Fibroblast of lung (primary cell): ENCODE results near the gene NARF. TPM values are rescaled to one million over a fixed set of nuclear protein-coding genes. Genes with fewer than 3 reads are reported as not detected.
A peak's percentile ranks its signal among the peaks of the same experiment; 100 is the strongest.
"Not testable (repeated sequence)": the region's sequence is repeated elsewhere in the genome, so short reads cannot be mapped to it uniquely, and the experiment has no call there.

Experiments used
- DNase-seq, 2 donors: peaks; one replicate each; pipeline versions ENCODE4 v3.0.0 to v3.0.0-alpha.2; 2010; ENCODE audit warnings: low read depth in 2 of 2
- H2AFZ ChIP-seq: 2 replicates; pipeline ENCODE4 v1.5.1; 2012; ENCODE audit warnings: low read length, control low read depth, inconsistent platforms
- H3K27ac ChIP-seq: 2 replicates; pipeline ENCODE4 v1.5.1; 2011; ENCODE audit warnings: low read length, control low read depth; ENCODE audit not compliant: insufficient read depth
- H3K27me3 ChIP-seq: 2 replicates; pipeline ENCODE4 v1.5.1; 2011; ENCODE audit warnings: mild to moderate bottlenecking, low read length; ENCODE audit not compliant: control insufficient read depth, insufficient read depth
- H3K36me3 ChIP-seq: 2 replicates; pipeline ENCODE4 v1.5.1; 2011; ENCODE audit warnings: low read length; ENCODE audit not compliant: control insufficient read depth, insufficient read depth
- H3K4me1 ChIP-seq: 2 replicates; pipeline ENCODE4 v1.5.1; 2011; ENCODE audit warnings: low read length; ENCODE audit not compliant: control insufficient read depth, insufficient read depth; ENCODE audit errors: extremely low read depth
- H3K4me2 ChIP-seq: 2 replicates; pipeline ENCODE4 v1.5.1; 2011; ENCODE audit warnings: low read length, control low read depth; ENCODE audit not compliant: insufficient read depth; ENCODE audit errors: extremely low read depth
- H3K4me3 ChIP-seq, 4 experiments: fragments of 200-600 bp in 1 of 4; sonication (generic) in 1 of 4; replicated peaks in 1 of 4; 2 replicates each; pipeline ENCODE4 v1.5.1; 2011 to 2016; ENCODE audit warnings: low read length in 4 of 4, low read depth in 3 of 4, mild to moderate bottlenecking in 3 of 4, control low read depth in 2 of 4, inconsistent platforms in 1 of 4, mixed read lengths in 1 of 4; ENCODE audit not compliant: insufficient read depth in 1 of 4; ENCODE audit errors: control extremely low read depth in 1 of 4
- H3K79me2 ChIP-seq: 2 replicates; pipeline ENCODE4 v1.5.1; 2012; ENCODE audit warnings: mild to moderate bottlenecking, low read length, inconsistent platforms; ENCODE audit not compliant: control insufficient read depth, insufficient read depth
- H3K9ac ChIP-seq: 2 replicates; pipeline ENCODE4 v1.5.1; 2011; ENCODE audit warnings: mild to moderate bottlenecking, low read length, control low read depth; ENCODE audit not compliant: insufficient read depth
- H3K9me3 ChIP-seq: 2 replicates; pipeline ENCODE4 v1.5.1; 2012; ENCODE audit warnings: low read depth, low read length; ENCODE audit not compliant: control insufficient read depth, insufficient read depth
- H4K20me1 ChIP-seq: 2 replicates; pipeline ENCODE4 v1.5.1; 2011; ENCODE audit warnings: low read length; ENCODE audit not compliant: control insufficient read depth, insufficient read depth; ENCODE audit errors: extremely low read depth
- EZH2 ChIP-seq: IDR thresholded peaks from 2 replicates; pipeline ENCODE4 v1.5.1; 2012; ENCODE audit warnings: low read length, control low read depth, mild to moderate bottlenecking; ENCODE audit errors: missing control alignments
- polyA plus RNA-seq, 2 donors: library from polyadenylated mRNA; depleted of rRNA in 1 of 2; stranded (reverse) in 1 of 2; unstranded in 1 of 2; fragments of >200 nt; gene quantifications; 2 replicates each; pipeline ENCODE4 v1.2.1, GENCODE V29; 2011 to 2012; ENCODE audit warnings: missing spikeins in 1 of 2
- total RNA-seq: library from RNA; depleted of rRNA; stranded (reverse); fragments of >200 nt; gene quantifications from 2 replicates; pipeline ENCODE4 v1.2.1, GENCODE V29; 2014
- TF ChIP-seq, protein P1 (sequence below), 2 donors: IDR thresholded peaks in 1 of 2; conservative IDR thresholded peaks in 1 of 2; 1 replicate in 1 of 2; 2 replicates in 1 of 2; pipeline ENCODE4 v1.5.1; 2011 to 2012; ENCODE audit warnings: low read length in 2 of 2, control low read depth in 1 of 2, inconsistent platforms in 1 of 2, low read depth in 1 of 2, mild to moderate bottlenecking in 1 of 2

The NARF gene
- total and polyA plus RNA-seq, 2 donors (not counting 1 experiment from before 2014, with no cell fraction given): 22.0 to 38.7 TPM

DNA sequence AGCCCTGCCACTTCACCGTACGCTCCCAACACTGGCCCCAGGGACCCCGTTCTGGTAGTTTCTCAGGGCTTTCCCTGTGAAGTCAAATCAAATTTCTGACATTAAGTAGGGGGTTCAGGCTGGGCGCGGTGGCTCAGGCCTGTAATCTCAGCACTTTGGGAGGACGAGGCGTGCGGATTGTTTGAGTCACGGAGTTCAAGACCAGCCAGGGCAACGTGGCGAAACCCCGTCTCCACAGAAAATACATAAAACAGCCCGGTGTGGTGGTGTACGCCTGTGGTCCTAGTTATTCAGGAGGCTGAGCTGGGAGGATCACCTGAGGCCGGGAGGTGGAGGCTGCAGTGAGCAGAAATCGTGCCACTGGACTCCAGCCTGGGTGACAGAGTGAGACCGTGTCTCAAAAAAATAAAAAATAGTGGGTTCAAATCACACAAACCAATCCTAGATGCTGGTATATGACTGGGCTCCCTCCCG is 8.6 kb upstream of the NARF start:
- Histone ChIP-seq H2AFZ (no peak overlapping the region), H3K4me3 (peak overlapping the region; percentile 62 to 86 (median 83)), H3K27ac (peak overlapping the region; percentile 86), H3K9me3 (no peaks in the 10 kb centered on the region), H3K4me1 (peaks cover 6% of the 10 kb centered on the region), H3K27me3 (no peaks in the 10 kb centered on the region), H3K4me2 (peak overlapping the region; percentile 83), H3K9ac (peak overlapping the region; percentile 89), H3K36me3 (peaks cover 6% of the 10 kb centered on the region), H3K79me2 (peaks cover 11% of the 10 kb centered on the region), H4K20me1 (no peaks in the 10 kb centered on the region)
- DNase-seq: no peak
- TF ChIP-seq, protein P1, sequence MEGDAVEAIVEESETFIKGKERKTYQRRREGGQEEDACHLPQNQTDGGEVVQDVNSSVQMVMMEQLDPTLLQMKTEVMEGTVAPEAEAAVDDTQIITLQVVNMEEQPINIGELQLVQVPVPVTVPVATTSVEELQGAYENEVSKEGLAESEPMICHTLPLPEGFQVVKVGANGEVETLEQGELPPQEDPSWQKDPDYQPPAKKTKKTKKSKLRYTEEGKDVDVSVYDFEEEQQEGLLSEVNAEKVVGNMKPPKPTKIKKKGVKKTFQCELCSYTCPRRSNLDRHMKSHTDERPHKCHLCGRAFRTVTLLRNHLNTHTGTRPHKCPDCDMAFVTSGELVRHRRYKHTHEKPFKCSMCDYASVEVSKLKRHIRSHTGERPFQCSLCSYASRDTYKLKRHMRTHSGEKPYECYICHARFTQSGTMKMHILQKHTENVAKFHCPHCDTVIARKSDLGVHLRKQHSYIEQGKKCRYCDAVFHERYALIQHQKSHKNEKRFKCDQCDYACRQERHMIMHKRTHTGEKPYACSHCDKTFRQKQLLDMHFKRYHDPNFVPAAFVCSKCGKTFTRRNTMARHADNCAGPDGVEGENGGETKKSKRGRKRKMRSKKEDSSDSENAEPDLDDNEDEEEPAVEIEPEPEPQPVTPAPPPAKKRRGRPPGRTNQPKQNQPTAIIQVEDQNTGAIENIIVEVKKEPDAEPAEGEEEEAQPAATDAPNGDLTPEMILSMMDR (conservative IDR thresholded peaks at IDR 0.05 in 1 of 2, IDR thresholded peaks at IDR 0.05 in 1 of 2; ENCODE audit: low read depth in 1 of 2, low read length in 2 of 2): no peak
- TF ChIP-seq EZH2: no peak

DNA sequence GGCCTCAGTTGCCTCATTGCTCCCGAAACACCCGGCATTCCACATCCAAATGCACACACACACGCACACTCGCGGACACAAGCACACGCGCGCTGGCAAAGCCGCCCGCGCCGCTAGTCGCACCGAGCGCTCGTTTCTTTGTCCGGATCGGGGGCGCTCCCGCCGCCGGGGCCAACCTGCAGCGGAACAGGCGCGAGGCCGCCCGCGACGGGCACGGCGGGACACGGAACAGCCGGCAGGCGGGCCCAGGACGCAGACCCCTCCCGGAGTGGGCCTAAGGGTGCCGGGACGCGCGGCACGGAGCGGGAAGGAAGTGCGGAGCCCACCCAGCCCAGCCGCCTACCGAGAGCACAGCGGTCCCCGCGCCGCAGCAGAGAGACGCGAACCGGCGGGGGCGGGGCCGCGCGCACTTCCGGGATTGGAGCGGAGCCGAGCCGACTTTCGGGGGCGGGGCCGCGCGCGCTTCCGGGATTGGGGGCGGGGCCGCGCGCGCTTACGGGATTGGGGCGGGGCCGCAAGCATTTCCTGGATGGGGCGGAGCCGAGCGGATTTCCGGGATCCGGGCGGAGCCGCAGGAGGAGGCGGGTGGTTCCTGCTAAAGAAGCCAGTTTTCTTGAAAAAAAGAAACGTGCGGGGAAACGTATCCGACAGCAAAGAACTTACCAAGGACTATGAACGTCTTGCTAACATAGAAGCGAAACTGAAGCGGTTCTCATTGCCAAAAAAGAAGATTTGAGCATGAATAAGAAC is 8.0 kb upstream of the NARF start, which contains the start of gene CYBC1:
CYBC1 (minus strand) TSS at position 396 of the 750 bp plus-strand sequence. CDS start 1,498 bp downstream, outside the sequence.
- peak; percentile 91 to 94 for DNase-seq
- peaks cover 11% of the 10 kb centered on the region for H3K79me2 ChIP-seq
- TF ChIP-seq, protein P1 (conservative IDR thresholded peaks at IDR 0.05 in 1 of 2, IDR thresholded peaks at IDR 0.05 in 1 of 2; ENCODE audit: low read depth in 1 of 2, low read length in 2 of 2): no peak
- TF ChIP-seq EZH2: no peak
- peak within 1 kb of the TSS; percentile 89 for H3K9ac ChIP-seq
- peaks cover 6% of the 10 kb centered on the region for H3K4me1 ChIP-seq
- H3K4me3 ChIP-seq: peak within 1 kb of the TSS; percentile 62 to 86 (median 83)
- H3K36me3 ChIP-seq: peaks cover 4% of the 10 kb centered on the region
- H3K27me3 ChIP-seq: no peaks in the 10 kb centered on the region
- H3K4me2 ChIP-seq: peak within 1 kb of the TSS; percentile 90
- H3K27ac ChIP-seq: peak within 1 kb of the TSS; percentile 89
- no peaks in the 10 kb centered on the region for H4K20me1 ChIP-seq
- no peaks in the 10 kb centered on the region for H3K9me3 ChIP-seq
- H2AFZ ChIP-seq: peak within 1 kb of the TSS; percentile 74

DNA sequence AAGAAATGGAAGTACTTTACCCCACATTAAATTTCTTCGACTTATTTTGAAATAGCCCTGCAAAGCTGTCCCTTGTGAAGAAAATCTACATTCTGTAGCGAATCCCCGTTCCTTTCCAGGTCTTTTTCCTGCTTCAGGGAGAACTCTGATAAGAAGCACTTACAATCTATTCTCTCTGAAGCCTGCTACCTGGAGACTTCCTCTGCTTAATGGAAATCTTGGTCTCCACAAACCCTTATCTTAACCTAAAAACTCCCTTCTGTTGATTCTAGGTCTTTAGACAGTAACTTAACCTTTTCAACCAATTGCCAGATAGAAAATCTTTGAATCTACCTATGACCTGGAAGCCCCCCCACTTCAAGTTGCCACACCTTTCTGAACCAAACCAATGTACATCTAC is 6.4 kb upstream of the NARF start:
- no peak overlapping the region for H3K4me2 ChIP-seq

DNA sequence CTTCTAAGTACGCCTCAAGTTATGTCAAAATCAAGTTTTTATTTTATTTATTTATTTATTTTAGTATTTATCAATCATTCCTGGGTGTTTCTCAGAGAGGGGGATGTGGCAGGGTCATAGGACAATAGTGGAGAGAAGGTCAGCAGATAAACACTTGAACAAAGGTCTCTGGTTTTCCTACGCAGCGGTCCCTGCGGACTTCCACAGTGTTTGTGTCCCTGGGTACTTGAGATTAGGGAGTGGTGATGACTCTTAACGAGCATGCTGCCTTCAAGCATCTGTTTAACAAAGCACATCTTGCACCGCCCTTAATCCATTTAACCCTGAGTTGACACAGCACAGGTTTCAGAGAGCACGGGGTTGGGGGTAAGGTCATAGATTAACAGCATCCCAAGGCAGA is 5.4 kb upstream of the NARF start:
- H4K20me1 ChIP-seq, H2AFZ ChIP-seq, DNase-seq, H3K4me2 ChIP-seq, H3K4me3 ChIP-seq, H3K27ac ChIP-seq, H3K27me3 ChIP-seq, H3K9me3 ChIP-seq, H3K36me3 ChIP-seq, H3K9ac ChIP-seq: not testable (repeated sequence)
- Histone ChIP-seq H3K4me1 (peaks cover 13% of the 10 kb centered on the region), H3K79me2 (peaks cover 11% of the 10 kb centered on the region)

More for the DNA sequence above, 6.4 kb upstream of the NARF start:
- Histone ChIP-seq H3K9ac (no peak overlapping the region), H2AFZ (no peak overlapping the region), H3K4me3 (no peak overlapping the region), H3K4me1 (peaks cover 6% of the 10 kb centered on the region), H3K27ac (no peak overlapping the region), H3K9me3 (no peaks in the 10 kb centered on the region), H3K36me3 (peaks cover 2% of the 10 kb centered on the region), H3K27me3 (no peaks in the 10 kb centered on the region), H3K79me2 (peaks cover 11% of the 10 kb centered on the region), H4K20me1 (no peaks in the 10 kb centered on the region)
- TF ChIP-seq, protein P1 (conservative IDR thresholded peaks at IDR 0.05 in 1 of 2, IDR thresholded peaks at IDR 0.05 in 1 of 2; ENCODE audit: low read depth in 1 of 2, low read length in 2 of 2): no peak
- TF ChIP-seq EZH2: no peak
- DNase-seq: no peak
